SK-N-SH (cell line): ENCODE results near the gene CASZ1. TPM values are rescaled to one million over a fixed set of nuclear protein-coding genes. Genes with fewer than 3 reads are reported as not detected.

Experiments
- CTCF ChIA-PET: fragments of 300-600, 350-600 bp; formaldehyde crosslinking; extraction: SDS; loops from one replicate; lab custom pipeline; 2021; lab: Yijun Ruan, JAX
- POLR2A ChIA-PET: fragments of 350-600 bp; sonication (Branson Sonifier 250); formaldehyde crosslinking; extraction: SDS; loops from one replicate; lab custom pipeline; 2020; ENCODE audit warnings: antibody characterized with exemption, inconsistent platforms; lab: Yijun Ruan, JAX
- DNase-seq: peaks from one replicate; pipeline ENCODE4 v3.0.0; 2012
- H2AFZ ChIP-seq: fragments of 200-600 bp; sonication (generic); 2 replicates; pipeline ENCODE4 v1.8.1; 2016; ENCODE audit warnings: antibody characterized with exemption, mild to moderate bottlenecking, low read depth
- H3F3A ChIP-seq: fragments of 200-600 bp; sonication (generic); replicated peaks from 2 replicates; pipeline ENCODE3; 2016; ENCODE audit warnings: antibody characterized with exemption, mild to moderate bottlenecking; ENCODE audit not compliant: insufficient read depth
- H3K27ac ChIP-seq, 2 experiments: fragments of 200-500 bp in 1 of 2; fragments of 200-600 bp in 1 of 2; sonication (Bioruptor generic) in 1 of 2; sonication (generic), shearing (Covaris generic) in 1 of 2; 2 replicates each; pipeline versions ENCODE4 v1.5.1 to v1.6.1; 2014 to 2016; ENCODE audit warnings: low read depth in 2 of 2, inconsistent platforms in 1 of 2, low read length in 1 of 2, mild to moderate bottlenecking in 1 of 2, mixed read lengths in 1 of 2
- H3K27me3 ChIP-seq: fragments of 200-600 bp; sonication (generic), shearing (Covaris generic); 2 replicates; pipeline ENCODE4 v1.6.1; 2016; ENCODE audit warnings: mixed run types; ENCODE audit not compliant: insufficient read depth
- H3K36me3 ChIP-seq, 2 experiments: fragments of 200-500 bp in 1 of 2; fragments of 200-600 bp in 1 of 2; sonication (Bioruptor generic) in 1 of 2; sonication (generic) in 1 of 2; replicated peaks in 1 of 2; 2 replicates each; pipeline versions ENCODE3 to v1.5.1; 2014 to 2016; ENCODE audit warnings: low read length in 1 of 2, mild to moderate bottlenecking in 1 of 2; ENCODE audit not compliant: insufficient read depth in 2 of 2, control insufficient read depth in 1 of 2
- H3K4me1 ChIP-seq, 2 experiments: fragments of 200-500 bp in 1 of 2; fragments of 200-600 bp in 1 of 2; sonication (Bioruptor generic) in 1 of 2; sonication (generic), shearing (Covaris generic) in 1 of 2; 2 replicates each; pipeline versions ENCODE4 v1.5.1 to v1.6.1; 2014 to 2016; ENCODE audit warnings: low read depth in 1 of 2, low read length in 1 of 2, mixed run types in 1 of 2; ENCODE audit not compliant: insufficient read depth in 2 of 2, control insufficient read depth in 1 of 2
- H3K4me2 ChIP-seq: fragments of 200-600 bp; sonication (generic), shearing (Covaris generic); 2 replicates; pipeline ENCODE4 v1.6.1; 2017; ENCODE audit warnings: mixed run types
- H3K4me3 ChIP-seq, 2 experiments: fragments of 200-500 bp in 1 of 2; fragments of 200-600 bp in 1 of 2; sonication (Bioruptor generic) in 1 of 2; sonication (generic), shearing (Covaris generic) in 1 of 2; 2 replicates each; pipeline versions ENCODE4 v1.5.1 to v1.8.1; 2014 to 2016; ENCODE audit warnings: low read depth in 2 of 2, inconsistent platforms in 1 of 2, low read length in 1 of 2, mild to moderate bottlenecking in 1 of 2, mixed read lengths in 1 of 2, moderate library complexity in 1 of 2
- H3K79me2 ChIP-seq: fragments of 200-600 bp; sonication (generic); 2 replicates; pipeline ENCODE4 v1.8.1; 2017; ENCODE audit warnings: mild to moderate bottlenecking; ENCODE audit not compliant: insufficient read depth
- H3K9ac ChIP-seq: fragments of 200-600 bp; sonication (generic); 2 replicates; pipeline ENCODE4 v1.6.1; 2017; ENCODE audit warnings: mixed run types
- H3K9me2 ChIP-seq: fragments of 200-600 bp; sonication (generic); 2 replicates; pipeline ENCODE4 v1.6.1; 2017; ENCODE audit warnings: mixed run types
- H3K9me3 ChIP-seq: fragments of 200-600 bp; sonication (generic); 2 replicates; pipeline ENCODE4 v1.6.1; 2017; ENCODE audit warnings: mixed run types, mild to moderate bottlenecking, moderate library complexity
- H4K20me1 ChIP-seq: fragments of 200-600 bp; sonication (generic); 2 replicates; pipeline ENCODE4 v1.6.1; 2017; ENCODE audit warnings: mild to moderate bottlenecking, mixed run types; ENCODE audit not compliant: insufficient read depth
- ELF1 ChIP-seq: IDR thresholded peaks from 2 replicates; pipeline ENCODE4 v1.4.0; 2012
- EP300 ChIP-seq, 2 experiments: IDR thresholded peaks; 2 replicates each; pipeline versions ENCODE4 v1.4.0 to v1.6.1; 2012; ENCODE audit warnings: borderline replicate concordance in 1 of 2, low read depth in 1 of 2, low read length in 1 of 2
- FOSL2 ChIP-seq: IDR thresholded peaks from 2 replicates; pipeline ENCODE4 v1.4.0; 2012; ENCODE audit warnings: low read depth, mild to moderate bottlenecking, moderate library complexity, borderline replicate concordance
- FOXM1 ChIP-seq: IDR thresholded peaks from 2 replicates; pipeline ENCODE4 v1.4.0; 2012; ENCODE audit warnings: low read depth, mild to moderate bottlenecking
- JUND ChIP-seq: IDR thresholded peaks from 2 replicates; pipeline ENCODE4 v1.4.0; 2012
- MAX ChIP-seq: IDR thresholded peaks from 2 replicates; pipeline ENCODE4 v1.4.0; 2012; ENCODE audit warnings: low read depth
- MEF2A ChIP-seq: IDR thresholded peaks from 2 replicates; pipeline ENCODE4 v1.4.0; 2012; ENCODE audit warnings: low read depth, borderline replicate concordance
- NFIC ChIP-seq: IDR thresholded peaks from 2 replicates; pipeline ENCODE4 v1.4.0; 2012; ENCODE audit warnings: borderline replicate concordance
- NRF1 ChIP-seq: IDR thresholded peaks from 2 replicates; pipeline ENCODE4 v1.6.1; 2012; ENCODE audit warnings: low read depth, mild to moderate bottlenecking, low read length
- RAD21 ChIP-seq: IDR thresholded peaks from 2 replicates; pipeline ENCODE4 v1.6.1; 2012; ENCODE audit warnings: mild to moderate bottlenecking, low read length
- REST ChIP-seq: IDR thresholded peaks from 2 replicates; pipeline ENCODE4 v1.6.1; 2012; ENCODE audit warnings: mild to moderate bottlenecking, low read depth, low read length, moderate library complexity
- RXRA ChIP-seq: IDR thresholded peaks from 2 replicates; pipeline ENCODE4 v1.4.0; 2012; ENCODE audit warnings: low read depth, mild to moderate bottlenecking, borderline replicate concordance
- SIN3A ChIP-seq: IDR thresholded peaks from 2 replicates; pipeline ENCODE4 v1.6.1; 2012; ENCODE audit warnings: low read depth, mild to moderate bottlenecking, low read length, moderate library complexity, borderline replicate concordance
- SMC3 ChIP-seq: IDR thresholded peaks from 2 replicates; pipeline ENCODE4 v1.6.1; 2012; ENCODE audit warnings: low read depth, low read length, improper control_type of control experiment
- TAF1 ChIP-seq: IDR thresholded peaks from 2 replicates; pipeline ENCODE4 v1.6.1; 2012; ENCODE audit warnings: low read depth, mild to moderate bottlenecking, low read length, moderate library complexity, borderline replicate concordance
- USF1 ChIP-seq: IDR thresholded peaks from 2 replicates; pipeline ENCODE4 v1.4.0; 2012; ENCODE audit warnings: low read depth, borderline replicate concordance
- USF2 ChIP-seq: fragments of 150-350 bp; IDR thresholded peaks from 2 replicates; pipeline ENCODE4 v1.6.1; 2017; ENCODE audit warnings: antibody characterized with exemption, low read length, low read depth, borderline replicate concordance
- YY1 ChIP-seq: IDR thresholded peaks from 2 replicates; pipeline ENCODE4 v1.4.0; 2012; ENCODE audit warnings: low read depth, mild to moderate bottlenecking
- WGBS: methylation state at CpG from one replicate; pipeline ENCODE4 v1.1.6; 2017; ENCODE audit warnings: low lambda C conversion rate; 5-methylcytosine and 5-hydroxymethylcytosine counted together
- polyA plus RNA-seq, 3 experiments: library from polyadenylated mRNA; depleted of rRNA; stranded (reverse); fragments of >200 nt; gene quantifications; 2 replicates each; pipeline ENCODE4 v1.2.3, GENCODE V29; 2012

Gene CASZ1
- polyA plus RNA-seq, 1 of the 3 experiments (the other 2 are of a cell fraction), result 0.51 TPM

- WGBS, result 70% methylated on average over 10 of the region's 16 CpGs
- H3K9ac ChIP-seq, result no peak overlapping the region
These were observed 90.0 kb downstream of the CASZ1 start for GRCh38 chr1:10706376-10706913.

More at GRCh38 chr1:10706376-10706913, 90.0 kb downstream of the CASZ1 start:
- Histone ChIP-seq H3K4me1 (no peaks in the 10 kb centered on the region; a peak in 1 of 4 replicates), H2AFZ (no peak overlapping the region), H4K20me1 (no peaks in the 10 kb centered on the region), H3K4me3 (no peak overlapping the region), H3K79me2 (no peaks in the 10 kb centered on the region), H3K9me3 (no peaks in the 10 kb centered on the region), H3K9me2 (no peaks in the 10 kb centered on the region), H3K36me3 (no peaks in the 10 kb centered on the region), H3K27ac (no peak overlapping the region), H3F3A (no peaks in the 10 kb centered on the region), H3K27me3 (no peaks in the 10 kb centered on the region), H3K4me2 (no peak overlapping the region)
- ChIA-PET CTCF (interaction anchor here (0.6 to 1.1 kb wide), 4 partner anchors 8 to 186 kb away, joined by 3 read pairs; no protein-coding TSS in a partner anchor), POLR2A (no interaction called here)
- DNase-seq, result no peak
- TF ChIP-seq YY1, result no peak
- TF ChIP-seq RXRA, result no peak
- no peak for TF ChIP-seq USF2
- no peak for TF ChIP-seq EP300 (IDR thresholded peaks at IDR 0.05; ENCODE audit: borderline replicate concordance in 1 of 2, low read depth in 1 of 2, low read length in 1 of 2)
- TF ChIP-seq REST, result no peak
- TF ChIP-seq SMC3, result no peak
- no peak for TF ChIP-seq MEF2A
- no peak for TF ChIP-seq NRF1
- no peak for TF ChIP-seq FOSL2
- TF ChIP-seq SIN3A, result no peak
- TF ChIP-seq JUND, result no peak
- TF ChIP-seq MAX, result no peak
- no peak for TF ChIP-seq ELF1
- no peak for TF ChIP-seq RAD21
- no peak for TF ChIP-seq TAF1
- no peak for TF ChIP-seq FOXM1
- no peak for TF ChIP-seq NFIC
- no peak for TF ChIP-seq USF1
